ENCODE data around the gene NDUFA6.
"Not testable (repeated sequence)": the region's sequence is repeated elsewhere in the genome, so short reads cannot be mapped to it uniquely, and the experiment has no call there.

NDUFA6 gene

DNA sequence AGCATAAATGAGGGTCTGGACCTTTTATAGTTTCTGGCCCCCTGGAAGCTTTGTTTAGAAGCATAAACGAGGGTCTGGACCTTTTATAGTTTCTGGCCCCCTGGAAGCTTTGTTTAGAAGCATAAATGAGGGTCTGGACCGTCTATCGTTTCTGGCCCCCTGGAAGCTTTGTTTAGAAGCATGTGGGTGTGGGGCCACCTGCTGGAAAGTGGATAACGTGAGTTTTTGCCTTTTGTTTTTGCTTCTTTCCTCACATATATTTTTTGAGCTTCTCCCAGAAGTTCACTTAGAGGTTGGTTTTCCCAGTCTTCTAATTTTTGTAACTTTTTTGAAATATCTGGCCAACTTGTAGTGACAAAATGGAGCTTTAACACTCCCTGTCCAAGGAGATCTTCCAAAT is 22.2 kb upstream of the NDUFA6 start:
- not testable (repeated sequence) for DNase-seq

GRCh38 chr22:42111798-42112197 is 21.2 kb upstream of the NDUFA6 start:
- no peak for DNase-seq

- DNase-seq = no peak
These were observed 18.3 kb upstream of the NDUFA6 start for GRCh38 chr22:42108848-42109247.

DNA sequence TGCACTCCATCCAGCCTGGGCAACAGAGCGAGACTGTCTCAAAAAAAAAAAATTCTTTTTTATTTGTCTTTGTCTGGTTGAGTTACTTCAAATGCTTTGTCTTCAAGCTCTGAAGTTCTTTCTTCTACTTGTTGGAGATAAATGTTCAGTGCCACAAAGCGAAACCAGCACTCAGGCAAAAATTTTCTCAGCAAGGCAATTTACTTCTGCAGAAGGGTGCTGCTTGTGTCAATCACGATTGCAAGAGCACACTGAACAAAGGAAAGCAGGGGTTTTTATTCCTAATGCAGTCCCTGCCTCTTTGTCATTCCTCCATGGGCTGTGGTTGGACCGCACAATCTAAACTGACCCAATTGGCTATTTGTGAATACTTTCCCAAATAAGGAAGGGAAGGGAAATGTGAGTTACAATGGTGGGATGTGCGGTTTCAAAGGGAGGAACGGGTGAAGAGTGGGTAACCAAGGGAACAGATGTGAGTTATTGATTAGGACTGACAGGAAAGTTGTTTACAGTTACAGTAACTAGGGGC is 13.8 kb upstream of the NDUFA6 start:
- not testable (repeated sequence) for DNase-seq

DNA sequence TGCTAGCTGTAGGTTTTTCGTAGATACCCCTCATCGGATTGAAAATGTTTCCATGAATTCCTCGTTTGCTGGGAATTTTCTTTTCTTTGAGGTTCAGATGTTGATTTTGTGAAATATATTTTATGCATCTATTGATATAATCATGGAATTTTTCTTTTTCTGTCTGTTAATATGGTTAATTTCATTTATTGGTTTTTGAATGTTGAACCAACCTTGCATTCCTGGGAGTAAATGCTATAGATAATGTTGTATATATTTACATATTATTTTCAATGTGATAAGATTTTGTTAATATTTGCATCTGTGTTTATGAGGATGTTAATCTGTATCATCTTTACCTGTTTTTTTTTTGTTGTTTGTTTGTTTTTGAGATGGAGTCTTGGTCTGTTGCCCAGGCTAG is 10.6 kb upstream of the NDUFA6 start:
- DNase-seq = no peak

- DNase-seq = no peak
These were observed 847 bp upstream of the NDUFA6 start for GRCh38 chr22:42091455-42091782.

GRCh38 chr22:42086051-42086450 is 4.5 kb downstream of the NDUFA6 start:
- DNase-seq = no peak

DNA sequence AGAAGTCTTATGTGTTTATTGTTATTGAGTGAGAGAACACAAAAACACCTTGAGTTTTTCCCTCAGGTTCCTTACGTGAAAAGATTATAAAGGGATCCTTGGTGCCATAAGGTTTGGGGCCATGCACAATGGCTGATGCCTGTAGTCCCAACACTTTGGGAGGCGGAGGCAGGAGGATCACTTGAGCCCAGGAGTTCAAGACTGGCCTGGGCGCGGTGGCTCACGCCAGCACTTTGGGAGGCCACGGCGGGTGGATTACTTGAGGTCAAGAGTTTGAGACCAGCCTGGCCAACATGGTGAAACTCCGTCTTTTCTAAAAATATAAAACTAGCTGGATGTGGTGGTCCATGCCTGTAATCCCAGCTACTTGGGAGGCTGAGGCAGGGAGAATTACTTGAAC is 5.7 kb downstream of the NDUFA6 start:
- no peak for DNase-seq

- DNase-seq = no peak
These were observed 7.5 kb downstream of the NDUFA6 start for GRCh38 chr22:42083119-42083518.

DNA sequence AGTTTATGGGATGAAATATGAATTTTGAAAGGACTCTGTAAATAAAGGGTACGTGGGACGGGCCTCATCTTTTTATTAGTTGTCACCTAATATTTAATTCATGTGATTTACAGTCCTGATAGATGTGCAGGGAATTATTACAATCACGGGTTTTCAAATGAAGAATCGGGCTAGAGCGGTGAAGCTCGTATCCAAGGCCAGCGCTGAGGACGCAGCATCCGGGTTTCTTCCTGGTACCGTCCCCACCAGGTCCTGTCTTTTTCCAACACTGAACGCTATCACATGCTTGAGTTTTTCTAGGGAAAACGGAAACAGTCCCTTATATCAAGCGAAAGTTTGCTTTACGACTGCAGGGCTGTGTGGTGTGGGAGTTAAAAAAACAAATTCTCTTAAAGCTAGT is 10.3 kb downstream of the NDUFA6 start:
- no peak for DNase-seq

DNA sequence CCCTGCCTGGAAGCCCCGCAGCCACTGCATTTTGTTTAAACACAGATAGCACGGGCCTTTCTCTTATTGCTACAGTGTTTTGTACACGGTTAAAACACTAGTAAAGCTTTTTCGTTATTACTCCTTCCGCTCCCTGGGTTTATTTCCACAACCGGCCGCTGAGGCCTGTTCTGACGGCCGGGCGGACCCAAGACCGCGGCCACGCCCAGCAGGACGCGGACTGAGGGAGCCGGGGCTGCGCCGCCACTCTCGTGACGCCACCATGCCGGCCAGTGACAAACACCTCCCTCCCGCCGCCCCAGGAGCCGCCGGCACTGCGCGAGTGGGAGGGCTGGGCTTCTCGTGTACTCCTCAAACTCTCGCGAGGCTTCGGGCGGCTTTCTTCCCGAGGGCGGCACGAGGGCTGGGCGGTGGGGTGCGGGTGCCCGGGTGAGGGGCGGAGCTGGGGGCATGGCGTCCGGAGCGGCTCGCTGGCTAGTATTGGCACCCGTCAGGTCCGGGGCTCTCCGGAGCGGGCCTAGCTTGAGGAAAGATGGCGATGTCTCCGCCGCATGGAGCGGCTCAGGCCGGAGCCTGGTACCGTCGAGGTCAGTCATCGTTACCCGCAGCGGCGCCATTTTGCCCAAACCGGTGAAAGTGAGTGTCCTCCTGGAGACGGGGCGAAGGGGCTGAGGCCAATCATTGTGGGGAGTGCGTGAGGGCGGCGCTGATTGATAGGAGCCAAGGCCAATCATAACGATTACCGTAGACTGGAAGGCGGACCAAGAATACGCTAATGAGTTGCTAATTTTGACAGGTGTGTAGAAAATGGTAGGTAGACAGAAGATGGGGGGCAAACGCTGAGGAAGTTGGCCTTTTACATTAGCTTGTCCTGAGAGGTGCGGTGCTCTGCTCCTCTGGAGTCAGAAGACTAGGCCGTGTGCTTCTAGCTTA is 11.0 kb downstream of the NDUFA6 start, which contains the start of gene SMDT1:
Gene SMDT1, plus strand, starts transcription at position 382 of the 933 bp plus-strand sequence. Its CDS starts 69 bp downstream, at position 451.
- DNase-seq = peak; percentile 86 to 93

- no peak for DNase-seq
These were observed 11.9 kb downstream of the NDUFA6 start for GRCh38 chr22:42078469-42079318.

DNA sequence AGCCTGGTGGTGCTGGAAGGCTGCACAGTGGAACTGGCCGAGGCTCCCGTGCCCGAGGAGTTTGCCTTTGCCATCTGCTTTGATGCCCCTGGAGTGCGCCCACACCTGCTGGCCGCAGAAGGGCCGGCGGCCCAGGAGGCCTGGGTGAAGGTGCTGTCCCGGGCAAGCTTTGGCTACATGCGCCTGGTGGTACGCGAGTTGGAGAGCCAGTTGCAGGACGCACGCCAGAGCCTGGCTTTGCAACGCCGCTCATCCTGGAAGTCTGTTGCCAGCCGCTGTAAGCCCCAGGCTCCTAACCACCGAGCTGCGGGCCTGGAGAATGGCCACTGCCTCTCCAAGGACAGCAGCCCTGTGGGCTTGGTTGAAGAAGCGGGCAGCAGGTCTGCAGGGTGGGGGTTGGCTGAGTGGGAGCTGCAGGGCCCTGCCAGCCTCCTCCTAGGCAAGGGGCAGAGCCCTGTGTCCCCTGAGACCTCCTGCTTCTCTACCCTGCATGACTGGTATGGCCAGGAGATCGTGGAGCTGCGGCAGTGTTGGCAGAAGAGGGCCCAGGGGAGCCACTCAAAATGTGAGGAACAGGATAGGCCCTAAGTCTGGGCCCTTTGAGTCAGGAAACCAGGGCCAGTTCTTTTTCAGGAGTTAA is 13.0 kb downstream of the NDUFA6 start:
- no peak for DNase-seq

GRCh38 chr22:42076764-42077485 is 13.6 kb downstream of the NDUFA6 start:
- no peak for DNase-seq

DNA sequence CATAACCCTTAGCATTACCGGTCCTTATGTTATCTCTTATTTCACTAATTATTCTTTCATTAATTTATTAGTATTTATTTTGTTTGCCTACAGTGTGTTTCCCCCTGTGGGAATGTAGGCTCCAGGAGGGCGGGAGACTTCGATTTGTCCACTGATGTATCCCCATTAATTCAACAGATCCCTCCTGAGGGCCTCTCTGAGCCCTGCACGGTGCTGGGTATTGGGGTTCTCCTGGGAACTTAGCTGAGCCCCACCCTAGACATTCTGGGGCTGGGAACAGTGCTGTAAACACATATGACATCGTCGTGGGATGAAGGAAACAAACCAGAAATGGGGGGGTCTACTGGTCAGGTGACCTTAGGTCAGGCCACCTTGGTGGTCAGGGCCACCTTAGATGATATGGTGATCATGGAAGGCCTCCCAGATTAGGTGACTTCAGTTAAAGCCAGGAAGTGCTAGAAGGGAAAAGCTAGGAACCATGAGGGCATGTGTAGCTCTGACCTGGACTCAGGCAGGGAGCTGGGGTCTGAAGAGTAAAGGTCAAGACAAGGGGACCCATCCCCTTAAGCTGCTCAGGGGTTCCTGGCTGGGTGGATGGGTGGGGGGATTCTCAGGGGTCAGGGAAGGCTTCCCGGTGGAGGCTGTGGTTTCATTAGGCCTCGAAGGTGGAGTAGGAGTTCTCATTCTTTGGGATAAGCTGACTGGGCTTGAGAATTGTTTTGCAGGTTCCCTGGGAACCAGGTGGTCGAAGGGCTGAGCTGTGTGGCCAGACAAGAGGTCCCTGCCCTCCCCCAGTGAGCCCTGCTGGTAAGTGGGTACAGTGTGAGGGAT is 15.5 kb downstream of the NDUFA6 start:
- no peak for DNase-seq

- no peak for DNase-seq
These were observed 16.3 kb downstream of the NDUFA6 start, which contains the start of gene PHETA2 for GRCh38 chr22:42074132-42074811. TSS of gene PHETA2 (plus strand) at chr22:42074248. CDS start at chr22:42077294, 3,046 bp downstream.

DNA sequence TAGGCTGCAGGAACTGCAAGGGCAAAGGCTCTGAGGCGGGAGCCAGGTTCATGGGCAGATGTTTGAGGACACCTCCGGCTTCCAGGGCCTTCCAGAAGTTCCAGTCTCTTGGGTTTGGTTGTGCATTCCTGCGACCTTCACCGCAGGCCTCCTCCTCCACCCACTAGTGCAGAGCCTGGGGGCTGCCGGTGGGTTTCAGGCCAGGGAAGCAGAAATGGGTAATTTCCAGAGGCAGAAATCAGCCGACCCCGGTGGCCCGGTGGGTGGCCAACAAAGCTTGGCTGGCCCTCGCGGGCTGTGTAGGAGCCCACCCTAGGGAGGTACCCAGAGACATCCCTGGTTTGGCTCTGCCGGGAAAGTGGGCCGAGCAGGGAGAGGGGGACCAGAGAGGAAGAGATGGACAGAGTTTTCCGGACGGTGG is 16.9 kb downstream of the NDUFA6 start:
- DNase-seq = no peak

- no peak for DNase-seq
These were observed 17.8 kb downstream of the NDUFA6 start for GRCh38 chr22:42072606-42073330.

DNA sequence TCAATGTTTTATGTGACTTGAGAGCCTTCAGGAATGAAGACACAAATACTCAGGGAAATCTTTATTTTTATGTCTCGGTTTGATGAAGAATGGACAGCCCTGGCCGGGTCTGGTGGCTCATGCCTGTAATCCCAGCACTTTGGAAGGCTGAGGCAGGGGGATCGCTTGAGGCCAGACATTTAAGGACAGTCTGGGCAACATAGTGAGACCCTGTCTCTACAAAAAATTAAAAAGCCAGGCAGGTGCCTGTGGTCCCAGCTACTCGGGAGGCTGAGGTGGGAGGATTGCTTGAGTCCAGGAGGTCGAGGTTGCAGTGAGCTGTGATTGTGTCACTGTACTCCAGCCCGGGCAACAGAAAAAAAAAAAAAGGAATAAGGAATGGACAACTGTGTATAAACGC is 19.1 kb downstream of the NDUFA6 start:
- DNase-seq = not testable (repeated sequence)

Measured in NCI-H187 (cell line).